Astrocyte (in vitro differentiated cells and primary cell): ENCODE results near the gene FXYD4. TPM values are rescaled to one million over a fixed set of nuclear protein-coding genes. Genes with fewer than 3 reads are reported as not detected.

Experiments used
- DNase-seq: peaks from one replicate; pipeline ENCODE4 v3.0.0-alpha.2; 2010; ENCODE audit warnings: low read depth
- FAIRE-seq: peaks from 2 replicates; lab custom pipeline; 2011; peaks lifted over from hg19 to GRCh38; lab: Jason Lieb, UNC
- H2AFZ ChIP-seq: 2 replicates; pipeline ENCODE4 v1.6.0; 2012; ENCODE audit warnings: low read depth, low read length, inconsistent platforms
- H3K27ac ChIP-seq: 2 replicates; pipeline ENCODE4 v1.5.1; 2011; ENCODE audit warnings: low read depth, low read length, inconsistent platforms
- H3K27me3 ChIP-seq: 2 replicates; pipeline ENCODE4 v1.6.0; 2011; ENCODE audit warnings: low read length, inconsistent platforms; ENCODE audit not compliant: insufficient read depth
- H3K36me3 ChIP-seq: 2 replicates; pipeline ENCODE4 v1.5.1; 2011; ENCODE audit warnings: low read length, inconsistent platforms; ENCODE audit not compliant: insufficient read depth
- H3K4me1 ChIP-seq: 2 replicates; pipeline ENCODE4 v1.5.1; 2011; ENCODE audit warnings: low read length, inconsistent platforms; ENCODE audit not compliant: insufficient read depth
- H3K4me2 ChIP-seq: 2 replicates; pipeline ENCODE4 v1.6.0; 2012; ENCODE audit warnings: low read length, inconsistent platforms
- H3K4me3 ChIP-seq: 2 replicates; pipeline ENCODE4 v1.5.1; 2011; ENCODE audit warnings: low read depth, mild to moderate bottlenecking, low read length, inconsistent platforms; ENCODE audit not compliant: insufficient read depth
- H3K79me2 ChIP-seq: 2 replicates; pipeline ENCODE4 v1.6.0; 2012; ENCODE audit warnings: mild to moderate bottlenecking, low read length, inconsistent platforms; ENCODE audit not compliant: insufficient read depth
- H3K9ac ChIP-seq: 2 replicates; pipeline ENCODE4 v1.6.0; 2012; ENCODE audit warnings: mild to moderate bottlenecking, low read length, inconsistent platforms
- H3K9me3 ChIP-seq: 2 replicates; pipeline ENCODE4 v1.5.1; 2012; ENCODE audit warnings: low read depth, mild to moderate bottlenecking, low read length, inconsistent platforms; ENCODE audit not compliant: insufficient read depth
- H4K20me1 ChIP-seq: 2 replicates; pipeline ENCODE4 v1.6.0; 2012; ENCODE audit warnings: low read length, inconsistent platforms; ENCODE audit not compliant: insufficient read depth
- H3K27ac Mint-ChIP-seq: one replicate; pipeline ENCODE4 v1.8.0; 2021; ENCODE audit warnings: mild to moderate bottlenecking, mixed read lengths; ENCODE audit not compliant: unreplicated experiment
- H3K27me3 Mint-ChIP-seq: one replicate; pipeline ENCODE4 v1.8.0; 2021; ENCODE audit warnings: low read depth, mixed read lengths; ENCODE audit not compliant: unreplicated experiment
- H3K36me3 Mint-ChIP-seq: one replicate; pipeline ENCODE4 v1.8.0; 2021; ENCODE audit warnings: low read depth, mixed read lengths; ENCODE audit not compliant: unreplicated experiment
- H3K4me1 Mint-ChIP-seq: one replicate; pipeline ENCODE4 v1.8.0; 2021; ENCODE audit warnings: low read depth, mixed read lengths; ENCODE audit not compliant: unreplicated experiment
- H3K4me3 Mint-ChIP-seq: one replicate; pipeline ENCODE4 v1.8.0; 2021; ENCODE audit warnings: mild to moderate bottlenecking, moderate library complexity, mixed read lengths; ENCODE audit not compliant: unreplicated experiment
- H3K9me3 Mint-ChIP-seq: one replicate; pipeline ENCODE4 v1.8.0; 2021; ENCODE audit warnings: mild to moderate bottlenecking, mixed read lengths; ENCODE audit not compliant: unreplicated experiment
- EZH2 ChIP-seq: IDR thresholded peaks from 2 replicates; pipeline ENCODE4 v1.6.1; 2012; ENCODE audit warnings: mild to moderate bottlenecking, low read length, inconsistent platforms; ENCODE audit not compliant: insufficient read depth
- total RNA-seq: library from RNA; stranded (reverse); gene quantifications from 2 replicates; pipeline ENCODE4 v1.2.1, GENCODE V29; 2021
- TF ChIP-seq, protein P1 (sequence below): IDR thresholded peaks from 2 replicates; pipeline ENCODE4 v1.5.1; 2011; ENCODE audit warnings: low read depth, mild to moderate bottlenecking, inconsistent platforms, low read length, moderate library complexity; ENCODE audit not compliant: insufficient read depth

Gene FXYD4
- total RNA-seq, 1 donor from 2014 or later = not detected

- H2AFZ ChIP-seq = peak overlapping the region; percentile 99
- H3K36me3 Mint-ChIP-seq = peaks cover 3% of the 10 kb centered on the region
- peak overlapping the region; percentile 79 for H3K4me3 ChIP-seq
- peaks cover 4% of the 10 kb centered on the region for H3K4me1 Mint-ChIP-seq
- no peaks in the 10 kb centered on the region for H3K27me3 ChIP-seq
- FAIRE-seq = no peak
- peaks cover 11% of the 10 kb centered on the region for H3K4me1 ChIP-seq
- no peaks in the 10 kb centered on the region for H3K9me3 ChIP-seq
- peaks cover 33% of the 10 kb centered on the region for H4K20me1 ChIP-seq
- H3K79me2 ChIP-seq = peaks cover 44% of the 10 kb centered on the region
- peak overlapping the region; percentile 86 for H3K27ac ChIP-seq
- H3K4me2 ChIP-seq = peak overlapping the region; percentile 98
- peak overlapping the region; percentile 97 for H3K4me3 Mint-ChIP-seq
- no peaks in the 10 kb centered on the region for H3K36me3 ChIP-seq
- TF ChIP-seq, protein P1, sequence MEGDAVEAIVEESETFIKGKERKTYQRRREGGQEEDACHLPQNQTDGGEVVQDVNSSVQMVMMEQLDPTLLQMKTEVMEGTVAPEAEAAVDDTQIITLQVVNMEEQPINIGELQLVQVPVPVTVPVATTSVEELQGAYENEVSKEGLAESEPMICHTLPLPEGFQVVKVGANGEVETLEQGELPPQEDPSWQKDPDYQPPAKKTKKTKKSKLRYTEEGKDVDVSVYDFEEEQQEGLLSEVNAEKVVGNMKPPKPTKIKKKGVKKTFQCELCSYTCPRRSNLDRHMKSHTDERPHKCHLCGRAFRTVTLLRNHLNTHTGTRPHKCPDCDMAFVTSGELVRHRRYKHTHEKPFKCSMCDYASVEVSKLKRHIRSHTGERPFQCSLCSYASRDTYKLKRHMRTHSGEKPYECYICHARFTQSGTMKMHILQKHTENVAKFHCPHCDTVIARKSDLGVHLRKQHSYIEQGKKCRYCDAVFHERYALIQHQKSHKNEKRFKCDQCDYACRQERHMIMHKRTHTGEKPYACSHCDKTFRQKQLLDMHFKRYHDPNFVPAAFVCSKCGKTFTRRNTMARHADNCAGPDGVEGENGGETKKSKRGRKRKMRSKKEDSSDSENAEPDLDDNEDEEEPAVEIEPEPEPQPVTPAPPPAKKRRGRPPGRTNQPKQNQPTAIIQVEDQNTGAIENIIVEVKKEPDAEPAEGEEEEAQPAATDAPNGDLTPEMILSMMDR = no peak
- TF ChIP-seq EZH2 = no peak
- peak overlapping the region; percentile 93 for H3K9ac ChIP-seq
- peak overlapping the region; percentile 98 for H3K27ac Mint-ChIP-seq
- DNase-seq = no peak
- no peaks in the 10 kb centered on the region for H3K27me3 Mint-ChIP-seq
- no peaks in the 10 kb centered on the region for H3K9me3 Mint-ChIP-seq
Observed at GRCh38 chr10:43409385-43410109, 38.1 kb downstream of the FXYD4 start.

GRCh38 chr10:43410345-43410744 lies 38.9 kb downstream of the FXYD4 start:
- Histone ChIP-seq H3K79me2 (peaks cover 36% of the 10 kb centered on the region), H3K9ac (no peak overlapping the region), H3K27ac (no peak overlapping the region), H2AFZ (no peak overlapping the region), H3K4me1 (peaks cover 11% of the 10 kb centered on the region), H3K36me3 (no peaks in the 10 kb centered on the region), H3K4me3 (no peak overlapping the region), H4K20me1 (peaks cover 25% of the 10 kb centered on the region), H3K9me3 (no peaks in the 10 kb centered on the region), H3K27me3 (no peaks in the 10 kb centered on the region), H3K4me2 (peak overlapping the region; percentile 98)
- DNase-seq = no peak
- Mint-ChIP-seq H3K9me3 (no peaks in the 10 kb centered on the region), H3K27ac (peak overlapping the region; percentile 55), H3K4me3 (peak overlapping the region; percentile 97), H3K27me3 (no peaks in the 10 kb centered on the region), H3K36me3 (no peaks in the 10 kb centered on the region), H3K4me1 (no peaks in the 10 kb centered on the region)
- no peak for TF ChIP-seq EZH2
- TF ChIP-seq, protein P1 = no peak
- no peak for FAIRE-seq

DNA sequence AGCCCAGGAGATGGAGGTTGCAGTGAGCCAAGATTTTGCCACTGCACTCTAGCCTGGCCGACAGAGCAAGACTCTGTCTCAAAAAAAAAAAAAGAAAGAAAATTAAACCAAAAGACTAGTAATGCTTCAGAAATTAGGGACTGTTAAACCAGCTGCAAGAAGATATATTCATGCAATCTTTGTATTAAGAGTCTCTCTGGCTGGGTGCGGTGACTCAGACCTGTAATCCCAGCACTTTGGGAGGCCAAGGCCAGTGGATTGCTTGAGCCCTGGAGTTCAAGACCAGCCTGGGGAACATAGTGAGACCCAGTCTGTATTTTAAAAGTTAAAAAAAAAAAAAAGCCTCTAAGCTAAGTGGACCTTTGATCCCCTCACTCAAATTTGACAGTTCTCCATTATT lies 40.1 kb downstream of the FXYD4 start:
- no peaks in the 10 kb centered on the region for H3K9me3 ChIP-seq
- H3K79me2 ChIP-seq = peaks cover 24% of the 10 kb centered on the region
- Mint-ChIP-seq H3K4me1 (no peaks in the 10 kb centered on the region), H3K27me3 (no peaks in the 10 kb centered on the region), H3K27ac (no peak overlapping the region), H3K9me3 (no peaks in the 10 kb centered on the region), H3K36me3 (no peaks in the 10 kb centered on the region), H3K4me3 (no peak overlapping the region)
- DNase-seq (no peak), FAIRE-seq (no peak)
- H3K36me3 ChIP-seq = no peaks in the 10 kb centered on the region
- H3K27me3 ChIP-seq = no peaks in the 10 kb centered on the region
- no peak overlapping the region for H3K4me3 ChIP-seq
- no peak overlapping the region for H2AFZ ChIP-seq
- H3K4me1 ChIP-seq = peaks cover 4% of the 10 kb centered on the region
- TF ChIP-seq EZH2 = no peak
- TF ChIP-seq, protein P1 = no peak
- H3K4me2 ChIP-seq = no peak overlapping the region
- H3K27ac ChIP-seq = no peak overlapping the region
- H3K9ac ChIP-seq = no peak overlapping the region
- peaks cover 13% of the 10 kb centered on the region for H4K20me1 ChIP-seq
